H1 (cell line): ENCODE results near the gene SLC9C2.

Experiments
- CTCF ChIP-seq, 3 experiments: IDR thresholded peaks; 1 replicate in 2 of 3; 2 replicates in 1 of 3; pipeline versions ENCODE4 v1.5.1 to v1.6.1; 2011; ENCODE audit warnings: low read length in 3 of 3, mild to moderate bottlenecking in 3 of 3, inconsistent platforms in 2 of 3, low read depth in 1 of 3, moderate library complexity in 1 of 3; ENCODE audit not compliant: insufficient read depth in 1 of 3; ENCODE audit errors: control extremely low read depth in 1 of 3
- EZH2 ChIP-seq: fragments of 200-600 bp; sonication (generic); IDR thresholded peaks from 2 replicates; pipeline ENCODE4 v1.7.1; 2012; ENCODE audit warnings: low read depth, mild to moderate bottlenecking, moderate library complexity, low read length, inconsistent platforms; ENCODE audit not compliant: severe bottlenecking
- MAFK ChIP-seq: IDR thresholded peaks from 2 replicates; pipeline ENCODE4 v1.6.1; 2012; ENCODE audit warnings: low read depth, mild to moderate bottlenecking, improper control_type of control experiment, low read length
- POLR2A ChIP-seq, 2 experiments: IDR thresholded peaks; 1 replicate in 1 of 2; 2 replicates in 1 of 2; pipeline ENCODE4 v1.6.1; 2011; ENCODE audit warnings: low read depth in 2 of 2, low read length in 2 of 2, mild to moderate bottlenecking in 2 of 2; ENCODE audit errors: control extremely low read depth in 1 of 2
- POLR2AphosphoS5 ChIP-seq: IDR thresholded peaks from 2 replicates; pipeline ENCODE4 v1.6.1; 2011; ENCODE audit warnings: low read depth, low read length
- RAD21 ChIP-seq, 2 experiments: IDR thresholded peaks in 1 of 2; conservative IDR thresholded peaks in 1 of 2; 2 replicates each; pipeline ENCODE4 v1.6.1; 2011; ENCODE audit warnings: low read depth in 2 of 2, low read length in 2 of 2, improper control_type of control experiment in 1 of 2, inconsistent platforms in 1 of 2, mild to moderate bottlenecking in 1 of 2, moderate library complexity in 1 of 2
- SIN3A ChIP-seq, 2 experiments: IDR thresholded peaks in 1 of 2; conservative IDR thresholded peaks in 1 of 2; 2 replicates each; pipeline ENCODE4 v1.6.1; 2011 to 2012; ENCODE audit warnings: low read length in 2 of 2, improper control_type of control experiment in 1 of 2, low read depth in 1 of 2, mild to moderate bottlenecking in 1 of 2
- SIX5 ChIP-seq: IDR thresholded peaks from 2 replicates; pipeline ENCODE4 v1.6.1; 2011; ENCODE audit warnings: mild to moderate bottlenecking, low read depth, low read length
- SP1 ChIP-seq: IDR thresholded peaks from 2 replicates; pipeline ENCODE4 v1.6.1; 2011; ENCODE audit warnings: low read depth, low read length
- SP4 ChIP-seq: IDR thresholded peaks from 2 replicates; pipeline ENCODE4 v1.6.1; 2012; ENCODE audit warnings: low read length, inconsistent platforms
- ZNF274 ChIP-seq: IDR thresholded peaks from 2 replicates; pipeline ENCODE4 v1.7.0; 2012; ENCODE audit warnings: low read length, borderline replicate concordance; ENCODE audit errors: extremely low read depth

DNA sequence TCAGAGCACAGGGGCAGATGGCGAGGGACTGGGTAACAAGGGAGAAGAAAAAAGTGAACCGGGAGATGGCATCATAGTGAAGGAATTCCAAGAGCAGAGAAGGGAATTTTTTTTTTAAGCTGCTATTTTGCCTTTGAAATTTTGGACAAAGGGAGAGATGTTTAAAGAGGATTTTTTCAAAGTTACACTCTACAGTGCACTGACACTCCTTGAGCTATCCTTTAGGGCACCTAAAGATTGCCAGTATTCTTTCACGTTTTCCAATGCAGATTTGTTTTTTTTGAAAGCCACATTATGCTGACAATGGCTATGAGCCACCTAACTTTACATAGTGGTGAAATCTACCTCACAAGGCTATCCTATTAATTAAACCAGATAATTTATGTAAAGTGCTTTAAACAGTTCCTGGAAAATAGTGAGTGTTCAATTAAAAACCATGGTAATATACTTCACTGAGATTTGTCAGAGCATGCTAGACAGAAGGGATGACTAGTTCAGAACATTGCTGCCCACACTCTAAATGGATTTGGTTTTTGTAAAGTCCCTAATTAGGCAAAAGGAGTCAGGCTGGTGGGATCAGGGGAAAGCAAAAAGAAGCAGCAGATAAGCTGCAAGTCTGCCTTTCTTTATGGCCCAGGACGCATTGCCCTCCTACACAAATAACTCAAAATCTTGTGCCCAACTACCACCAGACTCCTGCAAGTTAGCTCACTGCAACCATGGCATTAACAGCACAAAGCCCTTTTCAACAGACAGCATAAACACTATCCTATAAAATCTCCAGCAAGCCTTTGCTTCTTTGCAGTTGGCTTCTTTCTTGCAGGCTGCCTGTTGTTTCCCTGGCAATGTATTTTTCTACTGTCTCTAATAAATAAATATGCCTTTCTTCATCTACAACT lies 71.8 kb downstream of the SLC9C2 start:
- no peak for TF ChIP-seq EZH2
- no peak for TF ChIP-seq CTCF (IDR thresholded peaks at IDR 0.05; ENCODE audit: control extremely low read depth in 1 of 3, insufficient read depth in 1 of 3, low read depth in 1 of 3, low read length in 3 of 3)
- TF ChIP-seq SIN3A (conservative IDR thresholded peaks at IDR 0.05 in 1 of 2, IDR thresholded peaks at IDR 0.05 in 1 of 2; ENCODE audit: low read depth in 1 of 2, low read length in 2 of 2): no peak
- TF ChIP-seq RAD21 (IDR thresholded peaks at IDR 0.05 in 1 of 2, conservative IDR thresholded peaks at IDR 0.05 in 1 of 2; ENCODE audit: low read depth in 2 of 2, low read length in 2 of 2): no peak
- TF ChIP-seq SP4: no peak
- no peak for TF ChIP-seq POLR2A (IDR thresholded peaks at IDR 0.05; ENCODE audit: control extremely low read depth in 1 of 2, low read depth in 2 of 2, low read length in 2 of 2)
- no peak for TF ChIP-seq POLR2AphosphoS5
- no peak for TF ChIP-seq SP1
- TF ChIP-seq SIX5: no peak
- no peak for TF ChIP-seq MAFK
- TF ChIP-seq ZNF274: no peak
